HCT116 (cell line): ENCODE results near the gene MMP28. TPM values are rescaled to one million over a fixed set of nuclear protein-coding genes. Genes with fewer than 3 reads are reported as not detected.

Experiments
- ATAC-seq: fragments of 200-7000 bp; cut with Tn5 transposase; 2 replicates; pipeline ENCODE4 v1.9.1; 2020; ENCODE audit warnings: mild to moderate bottlenecking, moderate library complexity
- BruUV-seq: library from RNA; stranded (reverse); fragments of 400-500 nt; replicated peaks from 2 replicates; lab custom pipeline; 2021; lab: Mats Ljungman, UMichigan
- CTCF ChIA-PET: fragments of 300-600 bp; sonication (Branson Sonifier 250); formaldehyde crosslinking; loops from one replicate; lab custom pipeline; 2021; ENCODE audit warnings: antibody characterized with exemption; lab: Charles Lee
- POLR2A ChIA-PET: fragments of 300-600, 350-600 bp; sonication (Branson Sonifier 250); formaldehyde crosslinking; loops from one replicate; lab custom pipeline; 2021; ENCODE audit warnings: antibody characterized with exemption; lab: Charles Lee
- RAD21 ChIA-PET, 2 experiments: fragments of 300-600 bp; sonication (Branson Sonifier 250); formaldehyde crosslinking; loops; one replicate each; lab custom pipeline; 2023; ENCODE audit warnings: low total read pairs in 2 of 2; ENCODE audit not compliant: uncharacterized antibody in 2 of 2, unreplicated experiment in 2 of 2, low non-redundant PET in 1 of 2; lab: Charles Lee
- DNase-seq: peaks from one replicate; pipeline ENCODE4 v3.0.0-alpha.2; 2010; ENCODE audit warnings: low read depth, low spot score
- H2AFZ ChIP-seq: fragments of 200-600 bp; shearing (Covaris generic), sonication (generic); 2 replicates; pipeline ENCODE4 v1.6.1; 2017; ENCODE audit warnings: low read depth, mixed run types, mixed read lengths, antibody characterized with exemption, low read length; ENCODE audit not compliant: poor library complexity, severe bottlenecking
- H3K27ac ChIP-seq: 2 replicates; pipeline ENCODE4 v1.5.1; 2012; ENCODE audit warnings: low read depth, low read length
- H3K27me3 ChIP-seq: fragments of 200-600 bp; sonication (generic); 2 replicates; pipeline ENCODE4 v1.6.1; 2016; ENCODE audit warnings: mixed run types, low read length, mixed read lengths; ENCODE audit not compliant: insufficient read depth
- H3K36me3 ChIP-seq, 2 experiments: fragments of 200-500 bp in 1 of 2; fragments of 200-600 bp in 1 of 2; sonication (Bioruptor generic) in 1 of 2; sonication (generic) in 1 of 2; 2 replicates each; pipeline versions ENCODE4 v1.5.1 to v1.6.1; 2014 to 2016; ENCODE audit warnings: low read length in 2 of 2, inconsistent platforms in 1 of 2, mixed read lengths in 1 of 2, mixed run types in 1 of 2; ENCODE audit not compliant: insufficient read depth in 2 of 2, control insufficient read depth in 1 of 2
- H3K4me1 ChIP-seq, 2 experiments: fragments of 200-600 bp in 1 of 2; sonication (generic) in 1 of 2; 2 replicates each; pipeline versions ENCODE4 v1.5.1 to v1.6.1; 2012 to 2017; ENCODE audit warnings: low read length in 2 of 2, inconsistent platforms in 1 of 2, mild to moderate bottlenecking in 1 of 2, mixed read lengths in 1 of 2, mixed run types in 1 of 2, moderate library complexity in 1 of 2; ENCODE audit not compliant: insufficient read depth in 2 of 2, control insufficient read depth in 1 of 2
- H3K4me2 ChIP-seq: fragments of 200-600 bp; sonication (generic); 2 replicates; pipeline ENCODE4 v1.6.1; 2017; ENCODE audit warnings: mixed run types, low read length, mixed read lengths
- H3K4me3 ChIP-seq, 2 experiments: fragments of 200-600 bp in 1 of 2; sonication (generic) in 1 of 2; replicated peaks in 1 of 2; 2 replicates each; pipeline ENCODE4 v1.5.1; 2011 to 2016; ENCODE audit warnings: low read length in 2 of 2, control low read depth in 1 of 2, low read depth in 1 of 2, mild to moderate bottlenecking in 1 of 2, mixed read lengths in 1 of 2, mixed run types in 1 of 2
- H3K79me2 ChIP-seq: fragments of 200-600 bp; sonication (generic); 2 replicates; pipeline ENCODE4 v1.6.1; 2017; ENCODE audit warnings: mild to moderate bottlenecking, mixed run types, low read length, moderate library complexity, mixed read lengths; ENCODE audit not compliant: insufficient read depth
- H3K9ac ChIP-seq: fragments of 200-600 bp; sonication (generic); 2 replicates; pipeline ENCODE4 v1.6.1; 2016; ENCODE audit warnings: low read length, mixed read lengths
- H3K9me2 ChIP-seq: fragments of 200-600 bp; sonication (generic), shearing (Covaris generic); 2 replicates; pipeline ENCODE4 v1.6.1; 2017; ENCODE audit warnings: mixed run types, mild to moderate bottlenecking, moderate library complexity; ENCODE audit not compliant: insufficient read depth
- H3K9me3 ChIP-seq, 2 experiments: fragments of 200-500 bp in 1 of 2; fragments of 200-600 bp in 1 of 2; sonication (Bioruptor generic) in 1 of 2; sonication (generic) in 1 of 2; 2 replicates each; pipeline ENCODE4 v1.6.1; 2014 to 2017; ENCODE audit warnings: low read length in 2 of 2, mixed read lengths in 2 of 2, inconsistent platforms in 1 of 2, low read depth in 1 of 2, mild to moderate bottlenecking in 1 of 2, mixed run types in 1 of 2, moderate library complexity in 1 of 2; ENCODE audit not compliant: control insufficient read depth in 1 of 2, insufficient read depth in 1 of 2
- H4K20me1 ChIP-seq: fragments of 200-600 bp; sonication (generic), shearing (Covaris generic); 2 replicates; pipeline ENCODE4 v1.6.1; 2017; ENCODE audit warnings: mixed run types, mild to moderate bottlenecking, moderate library complexity; ENCODE audit not compliant: insufficient read depth
- CBX3 ChIP-seq: IDR thresholded peaks from 2 replicates; pipeline ENCODE4 v1.6.1; 2012; ENCODE audit warnings: low read depth
- CEBPB ChIP-seq: IDR thresholded peaks from 2 replicates; pipeline ENCODE4 v1.6.1; 2012; ENCODE audit warnings: low read depth
- ELF1 ChIP-seq: IDR thresholded peaks from 2 replicates; pipeline ENCODE4 v1.6.1; 2012; ENCODE audit warnings: low read depth, borderline replicate concordance
- EZH2 ChIP-seq: fragments of 200-600 bp; sonication (generic); IDR thresholded peaks from 2 replicates; pipeline ENCODE4 v1.6.1; 2017; ENCODE audit warnings: antibody characterized with exemption, mixed run types
- POLR2A ChIP-seq: IDR thresholded peaks from 2 replicates; pipeline ENCODE4 v1.7.0; 2011; ENCODE audit warnings: borderline replicate concordance; ENCODE audit not compliant: insufficient read depth, insufficient read length; ENCODE audit errors: extremely low read depth
- RAD21 ChIP-seq: IDR thresholded peaks from 2 replicates; pipeline ENCODE4 v1.6.1; 2012; ENCODE audit warnings: low read depth, mild to moderate bottlenecking
- SIN3A ChIP-seq: IDR thresholded peaks from 2 replicates; pipeline ENCODE4 v1.6.1; 2012; ENCODE audit warnings: low read depth
- SRF ChIP-seq: IDR thresholded peaks from 2 replicates; pipeline ENCODE4 v1.6.1; 2012; ENCODE audit warnings: low read depth
- TCF7L2 ChIP-seq: IDR thresholded peaks from 2 replicates; pipeline ENCODE4 v1.7.0; 2011; ENCODE audit warnings: borderline replicate concordance, inconsistent platforms; ENCODE audit not compliant: insufficient read depth, insufficient read length; ENCODE audit errors: extremely low read depth
- YY1 ChIP-seq: IDR thresholded peaks from 2 replicates; pipeline ENCODE4 v1.6.1; 2011; ENCODE audit warnings: low read length, low read depth, moderate library complexity, mild to moderate bottlenecking; ENCODE audit not compliant: insufficient replicate concordance; ENCODE audit errors: extremely low read depth
- ZFX ChIP-seq: fragments of 450-650 bp; IDR thresholded peaks from 2 replicates; pipeline ENCODE4 v1.6.1; 2017
- ZNF274 ChIP-seq: fragments of 200-500 bp; sonication (Bioruptor generic); IDR thresholded peaks from 2 replicates; pipeline ENCODE4 v1.6.1; 2014; ENCODE audit warnings: mild to moderate bottlenecking, low read depth, low read length, inconsistent platforms
- intact Hi-C: fragments of 100-400 bp; cut with micrococcal nuclease; formaldehyde crosslinking; loops from 2 replicates; pipeline ENCODE4 v1.10.0; 2022
- total RNA-seq: library from RNA; stranded (reverse); gene quantifications from one replicate; pipeline ENCODE4 v1.2.1, GENCODE V29; 2021; ENCODE audit not compliant: unreplicated experiment
- TF ChIP-seq, protein P1 (sequence below): IDR thresholded peaks from 2 replicates; pipeline ENCODE4 v1.6.1; 2011; ENCODE audit warnings: mild to moderate bottlenecking, low read length, moderate library complexity; ENCODE audit not compliant: insufficient replicate concordance; ENCODE audit errors: extremely low read depth
- TF ChIP-seq, protein P2 (sequence below): IDR thresholded peaks from 2 replicates; pipeline ENCODE4 v1.6.1; 2012; ENCODE audit warnings: low read depth
- TF ChIP-seq, protein P3 (sequence below): IDR thresholded peaks from 2 replicates; pipeline ENCODE4 v1.6.1; 2012
- TF ChIP-seq, protein P4 (sequence below), 3 experiments: fragments of 200-600 bp in 1 of 3; sonication (generic) in 1 of 3; IDR thresholded peaks in 2 of 3; conservative IDR thresholded peaks in 1 of 3; 2 replicates each; pipeline ENCODE4 v1.5.1; 2012 to 2017; ENCODE audit warnings: low read depth in 2 of 3, low read length in 2 of 3, antibody characterized with exemption in 1 of 3, borderline replicate concordance in 1 of 3, control low read depth in 1 of 3, mild to moderate bottlenecking in 1 of 3, mixed read lengths in 1 of 3, mixed run types in 1 of 3, moderate library complexity in 1 of 3; ENCODE audit not compliant: insufficient read depth in 1 of 3

Gene MMP28
- total RNA-seq, 1 experiment from 2014 or later = 2.6 TPM

DNA sequence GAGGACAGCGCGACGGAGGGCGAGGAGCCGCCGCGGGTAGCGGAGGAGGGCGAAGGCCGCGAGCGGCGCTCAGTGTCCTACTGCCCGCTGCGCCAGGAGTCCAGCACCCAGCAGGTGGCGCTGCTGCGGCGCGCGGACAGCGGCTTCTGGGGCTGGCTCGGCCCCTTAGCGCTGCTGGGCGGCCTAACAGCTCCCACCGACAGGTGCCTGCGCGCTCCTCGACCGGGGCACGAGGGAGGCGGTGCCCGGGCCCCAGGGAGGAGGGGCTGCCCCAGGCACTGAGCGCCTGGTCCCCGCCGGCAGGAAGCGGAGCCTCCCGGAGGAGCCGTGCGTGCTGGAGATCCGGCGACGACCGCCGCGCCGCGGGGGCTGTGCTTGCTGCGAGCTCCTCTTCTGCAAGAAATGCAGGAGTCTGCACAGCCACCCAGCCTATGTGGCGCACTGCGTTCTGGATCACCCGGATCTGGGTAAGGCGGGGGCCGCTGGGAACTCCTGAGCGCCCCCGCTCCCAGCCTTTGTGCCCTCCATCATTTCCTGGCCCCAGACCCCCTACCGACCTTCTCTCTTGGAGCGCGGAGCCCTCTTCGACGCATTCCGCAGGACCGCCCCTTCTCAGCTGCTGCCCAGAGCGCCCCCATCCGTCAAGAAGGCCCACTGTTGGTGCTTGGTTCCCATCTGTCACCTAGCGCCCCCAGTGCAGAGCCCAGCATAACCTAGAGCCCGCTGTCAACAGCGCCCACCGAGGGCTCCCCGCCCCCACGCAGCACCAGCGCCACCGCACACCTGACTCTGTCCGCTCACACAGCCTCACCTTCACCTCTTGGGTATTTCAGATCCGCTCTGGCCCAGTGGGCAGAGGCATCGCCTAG is 31.1 kb downstream of the MMP28 start:
- Histone ChIP-seq H3K9me2 (no peaks in the 10 kb centered on the region), H2AFZ (peak overlapping the region; percentile 80), H4K20me1 (no peaks in the 10 kb centered on the region), H3K4me3 (peak overlapping the region; percentile 35 to 36), H3K4me1 (peaks cover 5 to 12% of the 10 kb centered on the region in 2 experiments; a peak in 3 of 4 replicates), H3K79me2 (no peaks in the 10 kb centered on the region), H3K27me3 (no peaks in the 10 kb centered on the region), H3K36me3 (no peaks in the 10 kb centered on the region), H3K4me2 (peak overlapping the region; percentile 72), H3K9ac (no peak overlapping the region), H3K27ac (peak overlapping the region; percentile 55; the same call in 1 of the 2 replicates), H3K9me3 (no peaks in the 10 kb centered on the region)
- POLR2A ChIA-PET = interaction anchor here (1.2 to 3.3 kb wide), 3 partner anchors 24 to 44 kb away, joined by 3 to 41 read pairs (median 4); partner anchors contain the start of gene TAF15
- CTCF ChIA-PET = interaction anchor here (0.6 to 5.1 kb wide), 34 partner anchors 9 to 783 kb away, joined by 3 to 76 read pairs (median 4); partner anchors contain the start of genes AP2B1, MMP28, PEX12 and RDM1
- ATAC-seq (peak; percentile 94), DNase-seq (peak; percentile 79)
- no TSS peak for BruUV-seq
- RAD21 ChIA-PET = interaction anchor here (1.0 to 1.2 kb wide), 5 partner anchors 17 to 186 kb away, joined by 3 to 10 read pairs (median 7); partner anchors contain the start of genes TAF15 (in 2 of the 2) and PEX12 (in 1 of the 2)
- intact Hi-C loops = loop anchor here (1.0 kb wide), 2 partner anchors 40 to 45 kb away; partner anchors contain the start of gene TAF15
- TF ChIP-seq SIN3A = no peak
- TF ChIP-seq SRF = no peak
- peak; percentile 33 for TF ChIP-seq TCF7L2
- peak; percentile 74; the same call in 1 of the 2 replicates for TF ChIP-seq CBX3
- no peak for TF ChIP-seq POLR2A
- TF ChIP-seq, protein P1, sequence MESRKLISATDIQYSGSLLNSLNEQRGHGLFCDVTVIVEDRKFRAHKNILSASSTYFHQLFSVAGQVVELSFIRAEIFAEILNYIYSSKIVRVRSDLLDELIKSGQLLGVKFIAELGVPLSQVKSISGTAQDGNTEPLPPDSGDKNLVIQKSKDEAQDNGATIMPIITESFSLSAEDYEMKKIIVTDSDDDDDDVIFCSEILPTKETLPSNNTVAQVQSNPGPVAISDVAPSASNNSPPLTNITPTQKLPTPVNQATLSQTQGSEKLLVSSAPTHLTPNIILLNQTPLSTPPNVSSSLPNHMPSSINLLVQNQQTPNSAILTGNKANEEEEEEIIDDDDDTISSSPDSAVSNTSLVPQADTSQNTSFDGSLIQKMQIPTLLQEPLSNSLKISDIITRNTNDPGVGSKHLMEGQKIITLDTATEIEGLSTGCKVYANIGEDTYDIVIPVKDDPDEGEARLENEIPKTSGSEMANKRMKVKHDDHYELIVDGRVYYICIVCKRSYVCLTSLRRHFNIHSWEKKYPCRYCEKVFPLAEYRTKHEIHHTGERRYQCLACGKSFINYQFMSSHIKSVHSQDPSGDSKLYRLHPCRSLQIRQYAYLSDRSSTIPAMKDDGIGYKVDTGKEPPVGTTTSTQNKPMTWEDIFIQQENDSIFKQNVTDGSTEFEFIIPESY = no peak
- no peak for TF ChIP-seq ZNF274
- TF ChIP-seq EZH2 = no peak
- TF ChIP-seq, protein P2, sequence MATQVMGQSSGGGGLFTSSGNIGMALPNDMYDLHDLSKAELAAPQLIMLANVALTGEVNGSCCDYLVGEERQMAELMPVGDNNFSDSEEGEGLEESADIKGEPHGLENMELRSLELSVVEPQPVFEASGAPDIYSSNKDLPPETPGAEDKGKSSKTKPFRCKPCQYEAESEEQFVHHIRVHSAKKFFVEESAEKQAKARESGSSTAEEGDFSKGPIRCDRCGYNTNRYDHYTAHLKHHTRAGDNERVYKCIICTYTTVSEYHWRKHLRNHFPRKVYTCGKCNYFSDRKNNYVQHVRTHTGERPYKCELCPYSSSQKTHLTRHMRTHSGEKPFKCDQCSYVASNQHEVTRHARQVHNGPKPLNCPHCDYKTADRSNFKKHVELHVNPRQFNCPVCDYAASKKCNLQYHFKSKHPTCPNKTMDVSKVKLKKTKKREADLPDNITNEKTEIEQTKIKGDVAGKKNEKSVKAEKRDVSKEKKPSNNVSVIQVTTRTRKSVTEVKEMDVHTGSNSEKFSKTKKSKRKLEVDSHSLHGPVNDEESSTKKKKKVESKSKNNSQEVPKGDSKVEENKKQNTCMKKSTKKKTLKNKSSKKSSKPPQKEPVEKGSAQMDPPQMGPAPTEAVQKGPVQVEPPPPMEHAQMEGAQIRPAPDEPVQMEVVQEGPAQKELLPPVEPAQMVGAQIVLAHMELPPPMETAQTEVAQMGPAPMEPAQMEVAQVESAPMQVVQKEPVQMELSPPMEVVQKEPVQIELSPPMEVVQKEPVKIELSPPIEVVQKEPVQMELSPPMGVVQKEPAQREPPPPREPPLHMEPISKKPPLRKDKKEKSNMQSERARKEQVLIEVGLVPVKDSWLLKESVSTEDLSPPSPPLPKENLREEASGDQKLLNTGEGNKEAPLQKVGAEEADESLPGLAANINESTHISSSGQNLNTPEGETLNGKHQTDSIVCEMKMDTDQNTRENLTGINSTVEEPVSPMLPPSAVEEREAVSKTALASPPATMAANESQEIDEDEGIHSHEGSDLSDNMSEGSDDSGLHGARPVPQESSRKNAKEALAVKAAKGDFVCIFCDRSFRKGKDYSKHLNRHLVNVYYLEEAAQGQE = no peak
- TF ChIP-seq, protein P3, sequence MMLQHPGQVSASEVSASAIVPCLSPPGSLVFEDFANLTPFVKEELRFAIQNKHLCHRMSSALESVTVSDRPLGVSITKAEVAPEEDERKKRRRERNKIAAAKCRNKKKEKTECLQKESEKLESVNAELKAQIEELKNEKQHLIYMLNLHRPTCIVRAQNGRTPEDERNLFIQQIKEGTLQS = no peak
- TF ChIP-seq ZFX = 0 out of 2 replicates have a peak, but pooled peaks have one; percentile 48
- TF ChIP-seq ELF1 = no peak
- TF ChIP-seq YY1 = peak; percentile 55
- TF ChIP-seq CEBPB = no peak
- TF ChIP-seq, protein P4, sequence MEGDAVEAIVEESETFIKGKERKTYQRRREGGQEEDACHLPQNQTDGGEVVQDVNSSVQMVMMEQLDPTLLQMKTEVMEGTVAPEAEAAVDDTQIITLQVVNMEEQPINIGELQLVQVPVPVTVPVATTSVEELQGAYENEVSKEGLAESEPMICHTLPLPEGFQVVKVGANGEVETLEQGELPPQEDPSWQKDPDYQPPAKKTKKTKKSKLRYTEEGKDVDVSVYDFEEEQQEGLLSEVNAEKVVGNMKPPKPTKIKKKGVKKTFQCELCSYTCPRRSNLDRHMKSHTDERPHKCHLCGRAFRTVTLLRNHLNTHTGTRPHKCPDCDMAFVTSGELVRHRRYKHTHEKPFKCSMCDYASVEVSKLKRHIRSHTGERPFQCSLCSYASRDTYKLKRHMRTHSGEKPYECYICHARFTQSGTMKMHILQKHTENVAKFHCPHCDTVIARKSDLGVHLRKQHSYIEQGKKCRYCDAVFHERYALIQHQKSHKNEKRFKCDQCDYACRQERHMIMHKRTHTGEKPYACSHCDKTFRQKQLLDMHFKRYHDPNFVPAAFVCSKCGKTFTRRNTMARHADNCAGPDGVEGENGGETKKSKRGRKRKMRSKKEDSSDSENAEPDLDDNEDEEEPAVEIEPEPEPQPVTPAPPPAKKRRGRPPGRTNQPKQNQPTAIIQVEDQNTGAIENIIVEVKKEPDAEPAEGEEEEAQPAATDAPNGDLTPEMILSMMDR (IDR thresholded peaks at IDR 0.05 in 2 of 3, conservative IDR thresholded peaks at IDR 0.05 in 1 of 3; ENCODE audit: borderline replicate concordance in 1 of 3, insufficient read depth in 1 of 3, low read depth in 2 of 3, low read length in 2 of 3) = peak; percentile 67 to 95 (median 95)
- peak; percentile 94 for TF ChIP-seq RAD21
